HG03469 (cell line): Measurements from ENCODE around the gene SYT2.
"Not testable (repeated sequence)": the region's sequence is repeated elsewhere in the genome, so short reads cannot be mapped to it uniquely, and the experiment has no call there.

Experiments used
- ATAC-seq: cut with Tn5 transposase; IDR thresholded peaks from one replicate; pipeline ENCODE4 v1.9.1; 2021; ENCODE audit warnings: mild to moderate bottlenecking, moderate library complexity, moderate number of reproducible peaks; ENCODE audit not compliant: unreplicated experiment

The SYT2 gene

DNA sequence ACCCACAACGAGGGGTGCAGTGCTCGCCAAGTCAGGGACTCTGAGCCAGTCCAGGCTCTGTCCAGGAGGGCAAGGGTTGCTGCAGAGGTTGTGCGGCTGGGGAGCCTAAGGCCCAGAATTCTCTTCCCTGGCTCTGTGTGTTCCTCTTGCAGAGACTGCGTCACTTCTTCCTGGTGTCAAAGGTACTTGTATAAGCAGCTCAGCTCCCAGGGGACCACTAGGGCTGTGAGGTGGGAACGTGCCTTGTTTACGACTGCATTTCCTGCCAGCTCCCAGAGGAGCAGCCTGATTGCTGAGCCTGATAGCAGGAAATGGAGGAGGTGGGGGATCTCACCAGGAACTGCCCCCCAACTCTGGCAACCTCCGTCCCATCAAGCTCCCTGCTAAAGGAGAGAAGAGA is 83.2 kb downstream of the SYT2 start:
- not testable (repeated sequence) for ATAC-seq

DNA sequence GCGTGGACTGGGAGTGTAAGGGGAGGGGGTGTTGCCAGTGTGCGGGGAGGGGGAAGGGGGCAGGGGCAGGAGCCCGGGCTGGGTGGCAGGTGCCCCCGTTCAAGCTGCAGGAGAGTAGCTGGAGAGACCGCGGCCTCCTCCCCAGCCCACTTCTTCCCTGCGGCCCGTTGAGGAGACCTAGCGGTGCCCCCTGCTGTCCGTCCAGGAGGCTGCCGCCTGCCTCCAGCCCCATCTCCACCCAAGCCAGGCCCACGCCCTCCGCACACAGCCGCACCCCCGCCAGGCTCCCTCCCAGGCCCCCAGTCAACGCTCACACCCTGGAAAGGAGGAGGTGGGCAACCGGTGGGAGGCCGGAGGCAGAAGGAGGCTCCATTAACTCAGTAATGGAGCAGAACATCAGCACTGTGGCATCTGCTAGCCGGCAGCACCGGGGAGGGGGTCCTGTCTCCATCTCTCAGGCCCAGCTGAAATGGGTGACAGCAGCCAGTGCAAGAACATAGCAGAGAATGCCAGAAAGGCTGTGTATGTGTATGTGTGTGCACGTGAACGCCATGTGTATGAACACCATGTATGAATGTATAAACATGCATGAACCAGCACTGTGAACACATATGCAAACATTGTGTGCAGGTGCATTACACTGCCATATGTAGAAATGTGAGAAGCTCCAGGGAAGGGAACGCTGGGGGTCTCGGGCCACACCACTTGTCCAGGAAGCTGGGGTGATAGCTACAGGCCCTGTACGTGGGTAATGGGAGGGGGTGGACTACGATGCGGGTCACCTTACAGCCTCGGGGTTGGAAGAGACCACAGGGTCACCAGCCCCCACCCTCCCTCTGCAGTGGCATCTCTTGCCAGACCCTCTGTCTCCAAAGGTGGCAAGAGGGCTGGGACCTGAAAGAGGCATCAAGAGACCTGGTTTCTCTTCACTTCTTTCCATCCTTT is 84.6 kb downstream of the SYT2 start:
- ATAC-seq: no peak

DNA sequence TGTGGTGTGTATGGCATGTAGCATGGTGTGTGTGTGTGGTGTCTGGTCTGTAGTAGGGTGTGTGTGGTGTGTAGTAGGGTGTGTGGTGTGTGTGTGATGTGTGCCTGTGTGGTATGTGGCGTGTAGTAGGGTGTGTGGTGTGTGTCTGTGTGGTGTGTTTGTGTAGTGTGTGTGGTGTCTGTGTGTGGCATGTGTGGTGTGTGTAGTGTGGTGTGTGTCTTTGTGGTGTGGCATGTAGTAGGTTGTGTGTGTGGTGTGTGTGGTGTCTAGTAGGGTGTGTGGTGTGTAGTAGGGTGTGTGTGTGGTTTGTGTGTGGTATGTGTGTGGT is 85.5 kb downstream of the SYT2 start:
- no peak for ATAC-seq

DNA sequence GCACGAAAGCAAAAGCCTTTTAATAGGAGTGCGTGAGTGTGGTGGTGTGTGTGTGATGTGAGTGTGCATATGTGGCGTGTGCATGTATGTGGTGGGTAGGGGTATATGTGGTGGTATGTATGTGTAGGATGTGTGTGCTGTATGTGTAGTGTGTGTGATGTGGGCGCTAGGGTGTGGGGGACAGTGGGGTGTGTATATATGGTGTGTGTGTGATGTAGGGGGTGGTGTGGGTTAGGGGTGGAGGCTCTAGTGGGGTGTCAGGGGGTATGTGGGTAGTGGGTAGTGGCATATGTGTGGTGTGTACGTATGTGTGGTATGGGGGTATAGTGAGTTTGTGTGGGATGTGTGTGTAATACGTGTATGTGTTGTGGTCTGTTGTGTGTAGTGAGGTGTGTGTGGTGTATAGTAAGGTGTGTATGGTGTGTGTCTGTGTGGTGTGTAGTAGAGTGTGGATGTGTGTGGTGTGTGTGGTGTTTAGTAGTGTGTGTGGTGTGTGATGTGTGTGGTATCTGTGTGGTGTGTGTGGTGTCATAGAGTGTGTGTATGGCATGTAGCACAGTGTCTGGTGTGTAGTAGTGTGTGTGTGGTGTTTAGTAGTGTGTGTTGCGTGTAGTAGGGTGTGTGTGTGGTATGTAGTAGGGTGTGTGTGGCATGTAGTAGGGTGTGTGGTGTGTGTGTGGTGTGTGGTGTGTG is 86.0 kb downstream of the SYT2 start:
- ATAC-seq: no peak

GRCh38 chr1:202623476-202623875 is 86.8 kb downstream of the SYT2 start:
- ATAC-seq: not testable (repeated sequence)

DNA sequence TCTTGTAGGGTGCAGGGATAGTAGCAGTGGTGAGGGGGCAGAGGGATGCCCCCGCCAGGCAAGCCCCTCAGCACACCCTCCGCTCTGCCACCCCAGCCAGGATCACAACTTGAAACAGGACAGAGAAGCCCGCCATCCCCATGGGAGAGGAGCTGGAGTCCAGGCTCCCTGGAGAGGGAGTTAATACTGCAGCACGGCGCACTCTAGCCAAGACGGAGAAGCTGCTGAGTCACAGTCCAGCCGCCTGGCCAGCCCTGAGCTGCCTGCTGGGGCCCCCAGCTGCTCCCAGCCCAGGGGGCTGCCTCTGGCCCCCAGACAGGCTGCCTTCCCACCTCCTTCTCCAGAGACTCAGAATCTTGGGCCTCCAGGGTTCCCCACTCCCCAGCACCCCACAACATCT is 87.2 kb downstream of the SYT2 start:
- ATAC-seq: no peak

GRCh38 chr1:202622388-202622787 is 87.9 kb downstream of the SYT2 start:
- no peak for ATAC-seq

DNA sequence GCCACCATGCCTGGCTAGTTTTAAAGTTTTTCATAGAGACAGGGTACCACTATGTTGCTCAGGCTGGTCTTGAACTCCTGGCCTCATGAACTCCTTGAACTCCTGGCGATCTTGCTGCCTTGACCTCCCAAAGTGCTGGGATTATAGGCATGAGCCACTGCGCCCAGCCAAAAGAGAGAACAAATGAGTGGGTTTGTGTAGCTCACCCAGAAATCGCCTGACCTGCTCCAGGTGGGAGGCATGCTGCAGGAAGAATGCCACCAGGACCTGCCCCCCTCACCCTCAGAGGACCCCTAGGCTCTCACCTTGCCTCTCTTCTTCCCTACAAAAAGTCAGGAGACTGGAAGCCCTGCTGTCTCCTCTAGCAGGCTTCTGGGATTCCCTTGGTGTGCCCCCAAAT is 88.8 kb downstream of the SYT2 start:
- ATAC-seq: no peak

GRCh38 chr1:202620036-202620435 is 90.2 kb downstream of the SYT2 start:
- ATAC-seq: not testable (repeated sequence)

GRCh38 chr1:202619505-202619904 is 90.7 kb downstream of the SYT2 start:
- no peak for ATAC-seq

- not testable (repeated sequence) for ATAC-seq
Observed at GRCh38 chr1:202619012-202619411, 91.2 kb downstream of the SYT2 start.

DNA sequence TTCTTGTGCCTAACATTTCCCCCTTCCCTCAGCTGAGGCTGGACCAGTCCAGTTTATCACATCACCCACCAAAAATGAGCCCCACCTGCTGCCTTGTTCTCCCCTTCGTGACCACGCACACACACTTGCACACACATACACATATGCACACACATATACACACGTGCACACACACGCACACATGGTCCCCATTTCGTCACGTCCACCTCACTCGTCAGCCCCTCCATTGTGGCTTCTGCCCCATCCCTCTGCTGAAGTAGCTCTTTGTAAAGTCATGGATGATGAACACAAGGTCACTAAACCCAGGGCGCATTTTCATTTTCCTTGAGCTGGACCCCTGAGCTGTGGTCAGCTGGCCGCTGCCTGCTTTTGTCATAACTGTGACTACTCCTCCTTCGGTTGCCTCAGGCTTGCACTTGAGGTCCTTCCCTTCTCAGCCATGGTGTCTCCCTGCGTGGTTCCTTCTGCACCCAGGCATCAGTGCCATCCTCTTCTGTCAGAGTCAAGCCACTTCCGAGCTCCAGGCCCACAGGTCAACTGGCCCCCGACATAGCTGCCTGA is 93.8 kb downstream of the SYT2 start:
- ATAC-seq: no peak

DNA sequence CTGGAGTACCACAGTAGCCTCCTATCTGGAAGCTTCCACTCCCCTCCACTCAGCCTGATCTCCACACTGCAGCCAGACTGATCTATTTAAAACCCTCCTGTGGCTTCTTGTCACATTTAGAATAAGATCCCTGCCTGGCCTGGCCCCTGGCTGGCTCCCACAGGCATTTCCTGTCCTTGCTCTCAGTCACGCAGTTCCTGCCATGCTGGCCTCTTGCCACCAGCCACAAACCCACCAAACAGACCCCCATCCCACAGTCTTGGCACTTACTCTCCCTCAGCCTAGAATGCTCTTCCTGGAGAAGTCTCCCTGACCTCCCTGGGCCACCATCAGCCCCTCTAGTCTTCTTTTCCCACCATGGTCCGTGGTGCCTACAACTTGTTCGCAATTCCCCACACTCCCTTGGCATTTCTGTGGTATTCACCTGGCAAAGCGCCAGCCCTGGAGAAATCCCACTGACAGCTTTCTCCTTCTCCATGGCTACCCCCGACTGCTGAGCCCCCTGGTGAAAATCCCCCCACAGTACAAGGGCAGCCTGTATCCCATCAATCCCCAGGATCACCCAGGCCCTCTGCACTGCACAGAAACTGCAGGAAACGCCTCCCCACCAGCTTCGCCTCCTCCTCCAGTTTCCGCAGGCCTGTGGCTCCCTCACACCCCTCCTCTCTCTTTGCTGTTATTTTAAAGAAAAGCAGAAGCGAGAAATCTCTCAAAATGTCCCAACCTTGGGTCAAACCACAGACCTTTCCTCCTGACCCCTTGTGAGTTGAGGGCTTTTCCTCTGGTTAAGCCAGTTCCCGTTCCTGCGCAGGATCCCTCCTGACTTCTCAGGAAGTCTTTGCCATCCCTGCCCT is 94.5 kb downstream of the SYT2 start:
- ATAC-seq: no peak

- ATAC-seq: not testable (repeated sequence)
Observed at GRCh38 chr1:202615208-202615500, 95.1 kb downstream of the SYT2 start.

DNA sequence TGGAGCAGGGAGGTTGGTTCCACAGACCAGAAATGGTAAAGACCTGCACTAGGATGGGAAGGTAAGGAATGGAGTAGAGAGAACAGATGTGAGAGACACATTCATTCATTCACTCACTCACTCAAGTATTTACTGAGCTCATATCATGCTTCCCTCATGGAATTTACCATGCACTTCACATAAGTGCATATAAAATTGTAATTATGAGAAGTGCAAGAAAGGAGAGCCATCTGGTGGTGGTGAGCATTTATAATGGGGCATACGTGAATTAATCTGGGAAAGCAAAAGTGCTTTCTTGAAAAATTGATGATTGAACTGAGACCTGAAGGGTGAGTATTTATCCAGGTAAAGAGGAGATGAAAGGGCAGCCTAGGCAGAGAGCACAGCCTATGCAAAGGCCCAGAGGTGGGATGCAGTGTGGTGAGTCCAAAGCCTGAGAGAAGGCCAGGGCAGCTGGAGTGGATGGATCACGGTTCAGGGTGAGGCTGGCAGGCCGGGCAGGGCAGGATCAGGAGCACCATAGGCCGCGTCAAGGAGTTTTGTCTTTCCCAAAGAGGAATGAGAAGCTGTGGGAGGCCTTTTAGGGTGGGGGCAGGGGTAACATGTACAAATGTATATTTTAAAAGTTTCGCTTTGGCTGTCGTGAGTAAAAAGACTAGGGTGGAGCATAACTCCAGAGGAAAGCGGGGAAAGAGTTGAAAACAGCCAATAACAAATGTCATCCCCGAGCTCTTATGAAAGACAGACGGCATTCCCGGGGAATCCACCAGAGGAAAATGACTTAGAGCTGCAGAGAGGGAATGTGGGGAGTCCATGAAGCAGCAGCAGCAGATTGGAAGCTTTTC is 95.7 kb downstream of the SYT2 start:
- ATAC-seq: not testable (repeated sequence)

GRCh38 chr1:202613571-202613970 is 96.7 kb downstream of the SYT2 start:
- no peak for ATAC-seq

DNA sequence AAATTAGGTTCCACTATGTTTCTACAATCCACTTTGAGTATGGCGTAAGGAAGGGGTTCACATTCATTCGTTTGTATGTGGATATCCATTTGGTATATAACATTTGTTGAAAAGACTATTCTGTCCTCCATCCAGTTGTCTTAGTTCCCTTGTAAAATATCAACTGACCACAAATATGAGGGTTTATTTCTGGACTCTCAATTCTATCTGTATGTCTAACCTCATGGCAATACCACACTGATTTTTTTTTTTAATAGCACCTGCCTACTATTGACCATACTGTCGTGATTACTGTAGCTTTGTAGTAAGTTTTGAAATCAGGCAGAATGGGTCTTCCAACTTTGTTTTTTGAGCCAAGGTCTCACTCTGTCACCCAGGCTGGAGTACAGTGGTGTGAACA is 98.2 kb downstream of the SYT2 start:
- not testable (repeated sequence) for ATAC-seq

DNA sequence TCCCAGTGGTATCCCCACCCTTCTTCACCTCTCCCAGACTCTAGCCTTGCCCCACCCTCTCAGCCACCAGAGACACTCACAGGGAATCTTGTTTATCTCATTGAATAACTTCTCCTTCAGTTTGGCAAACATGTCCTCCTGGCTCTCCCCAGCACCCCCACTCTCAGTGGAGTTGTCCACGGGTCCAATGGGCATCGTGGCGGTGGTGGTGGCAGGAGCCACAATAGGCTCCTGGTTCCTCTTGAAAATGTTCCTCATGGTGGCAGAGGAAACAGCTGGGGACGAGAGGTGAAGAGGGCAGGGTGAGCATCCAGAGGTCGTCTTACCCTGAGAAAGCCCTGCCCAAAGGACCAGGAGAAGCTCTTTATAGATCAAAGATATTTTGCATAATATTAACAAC is 104.7 kb downstream of the SYT2 start:
- ATAC-seq: no peak

DNA sequence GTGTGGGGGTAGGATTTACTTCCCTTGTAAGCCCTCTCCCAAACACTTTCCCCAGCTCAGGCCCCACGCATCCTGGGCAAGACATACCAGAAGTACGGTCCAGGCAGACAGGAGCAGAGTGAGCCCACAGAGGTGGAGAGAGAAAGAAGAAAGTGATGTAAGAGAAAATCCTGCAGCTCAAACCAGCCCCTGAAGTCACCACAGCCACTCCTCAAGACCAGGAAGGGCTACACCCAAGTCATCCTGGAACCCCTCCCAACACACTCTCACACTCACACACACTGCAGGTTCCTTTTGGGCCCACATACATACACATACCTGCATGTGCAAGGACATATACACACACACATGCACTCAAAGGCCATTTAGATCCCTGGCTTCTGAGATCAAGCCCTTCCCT is 106.8 kb downstream of the SYT2 start:
- ATAC-seq: no peak

- ATAC-seq: no peak
Observed at GRCh38 chr1:202600432-202601041, 109.7 kb downstream of the SYT2 start.
